C4-2B (cell line): ENCODE results near the gene SYPL1.
"Not testable (repeated sequence)": the region's sequence is repeated elsewhere in the genome, so short reads cannot be mapped to it uniquely, and the experiment has no call there.

ENCODE experiments used
- H3K27ac ChIP-seq: fragments of 450-650 bp; 2 replicates; pipeline ENCODE4 v1.5.1; 2017
- ZFX ChIP-seq: fragments of 450-650 bp; IDR thresholded peaks from 2 replicates; pipeline ENCODE4 v1.6.1; 2017
- TF ChIP-seq, protein P1 (sequence below): fragments of 450-650 bp; conservative IDR thresholded peaks from 2 replicates; pipeline ENCODE4 v1.5.1; 2017; ENCODE audit warnings: mild to moderate bottlenecking

SYPL1 gene

DNA sequence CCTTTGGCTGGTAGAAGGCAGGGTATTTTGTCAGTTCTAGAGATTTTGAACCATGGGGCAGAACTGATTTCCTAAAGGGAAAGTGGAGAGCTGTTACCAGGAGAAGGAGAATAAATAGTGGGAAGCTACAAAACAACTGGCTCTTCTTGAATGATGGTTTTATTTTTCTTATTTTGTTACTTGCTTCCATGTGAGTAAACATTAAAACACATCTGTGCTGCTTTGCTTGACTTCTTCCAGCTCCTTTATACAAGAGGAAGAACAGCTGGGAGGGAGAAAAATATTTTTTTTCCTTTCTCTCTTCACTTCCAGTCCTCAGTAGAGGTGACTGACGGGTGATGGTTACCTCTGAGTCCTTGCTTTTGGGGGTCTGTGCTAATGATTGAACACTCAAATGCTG is 30.0 kb upstream of the SYPL1 start:
- TF ChIP-seq, protein P1, sequence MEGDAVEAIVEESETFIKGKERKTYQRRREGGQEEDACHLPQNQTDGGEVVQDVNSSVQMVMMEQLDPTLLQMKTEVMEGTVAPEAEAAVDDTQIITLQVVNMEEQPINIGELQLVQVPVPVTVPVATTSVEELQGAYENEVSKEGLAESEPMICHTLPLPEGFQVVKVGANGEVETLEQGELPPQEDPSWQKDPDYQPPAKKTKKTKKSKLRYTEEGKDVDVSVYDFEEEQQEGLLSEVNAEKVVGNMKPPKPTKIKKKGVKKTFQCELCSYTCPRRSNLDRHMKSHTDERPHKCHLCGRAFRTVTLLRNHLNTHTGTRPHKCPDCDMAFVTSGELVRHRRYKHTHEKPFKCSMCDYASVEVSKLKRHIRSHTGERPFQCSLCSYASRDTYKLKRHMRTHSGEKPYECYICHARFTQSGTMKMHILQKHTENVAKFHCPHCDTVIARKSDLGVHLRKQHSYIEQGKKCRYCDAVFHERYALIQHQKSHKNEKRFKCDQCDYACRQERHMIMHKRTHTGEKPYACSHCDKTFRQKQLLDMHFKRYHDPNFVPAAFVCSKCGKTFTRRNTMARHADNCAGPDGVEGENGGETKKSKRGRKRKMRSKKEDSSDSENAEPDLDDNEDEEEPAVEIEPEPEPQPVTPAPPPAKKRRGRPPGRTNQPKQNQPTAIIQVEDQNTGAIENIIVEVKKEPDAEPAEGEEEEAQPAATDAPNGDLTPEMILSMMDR, result no peak
- no peak for TF ChIP-seq ZFX
- no peak overlapping the region for H3K27ac ChIP-seq

DNA sequence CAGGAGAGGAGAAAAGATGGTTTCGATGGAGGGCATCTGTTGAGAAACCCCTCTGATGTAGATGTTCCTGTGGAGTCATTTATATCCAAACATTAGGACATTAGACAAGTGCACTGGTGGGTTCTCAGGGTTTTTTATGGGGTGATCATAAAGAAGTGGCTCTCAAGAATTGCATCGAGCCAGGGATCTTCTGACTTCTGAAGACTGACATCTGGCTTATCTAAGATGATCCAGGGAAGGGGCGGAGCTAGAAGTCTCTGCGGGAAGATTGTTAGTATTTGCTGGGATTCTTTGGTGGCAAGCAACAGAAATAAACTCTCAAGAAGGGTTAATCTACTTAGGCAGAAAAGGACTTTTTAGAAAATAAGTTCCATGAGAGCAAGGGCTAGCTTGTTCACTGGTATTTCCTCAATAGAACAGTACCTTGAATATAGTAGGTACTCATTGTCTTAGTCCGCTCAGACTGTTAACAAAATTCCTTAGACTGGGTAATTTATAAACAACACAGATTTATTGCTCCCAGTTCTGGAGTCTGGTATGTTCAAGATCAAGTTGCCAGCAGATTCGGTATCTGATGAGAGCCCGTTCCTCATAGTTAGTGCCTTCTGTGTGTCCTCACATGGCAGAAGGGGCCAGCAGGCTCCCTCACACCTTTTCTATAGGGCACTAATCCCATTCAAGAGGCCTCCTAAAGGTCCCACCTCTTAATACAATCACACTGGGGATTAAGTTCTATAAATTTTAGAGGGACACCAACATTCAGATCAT is 28.5 kb upstream of the SYPL1 start:
- TF ChIP-seq, protein P1, result no peak
- TF ChIP-seq ZFX, result no peak
- no peak overlapping the region for H3K27ac ChIP-seq

DNA sequence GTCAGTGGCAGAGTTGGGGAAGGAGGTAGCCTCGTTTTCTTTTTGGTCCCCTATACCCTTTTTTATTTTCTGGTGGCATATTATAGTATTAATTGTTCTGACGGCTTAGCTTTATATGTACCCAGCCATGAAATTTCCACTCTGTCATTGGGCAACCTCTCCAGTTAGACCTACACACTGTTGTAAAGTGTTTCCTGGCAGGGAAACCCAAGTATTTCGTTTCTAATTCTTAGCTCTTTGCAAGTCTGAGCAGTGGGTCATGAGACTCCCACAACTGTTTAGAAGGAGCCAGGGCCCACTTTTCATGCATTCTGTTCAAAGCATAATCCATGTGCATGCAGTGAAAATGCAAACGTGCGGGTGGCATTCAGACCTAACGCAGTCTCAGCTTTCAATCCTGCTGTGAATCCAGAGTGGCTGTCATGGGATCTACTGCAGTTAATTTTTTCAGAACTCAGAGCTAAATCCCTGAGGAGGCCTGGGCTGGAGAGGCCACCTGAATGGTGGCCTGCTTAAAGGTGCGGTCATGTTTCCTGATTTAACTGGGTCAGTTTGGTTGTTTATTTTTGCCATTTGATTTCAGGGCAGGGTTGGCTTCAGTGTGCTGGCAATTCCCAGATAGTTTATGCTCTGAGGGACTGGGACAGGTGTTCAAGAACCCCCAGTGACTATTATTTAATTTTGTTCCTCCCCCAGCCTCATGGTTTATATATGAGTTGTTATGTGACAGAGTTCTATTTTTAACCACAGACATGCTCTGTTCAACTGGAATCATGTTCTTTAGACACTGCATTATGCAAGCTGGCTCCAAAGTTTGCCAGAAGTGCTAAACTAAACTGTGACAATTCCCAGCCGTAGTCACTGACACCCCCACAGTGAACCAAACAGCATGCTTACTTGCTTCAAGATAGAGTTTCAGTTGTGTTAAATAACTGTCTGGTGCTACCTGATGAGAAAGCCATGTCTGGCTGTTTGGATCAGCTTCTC is 27.4 kb upstream of the SYPL1 start:
- TF ChIP-seq, protein P1, result no peak
- no peak for TF ChIP-seq ZFX
- no peak overlapping the region for H3K27ac ChIP-seq

DNA sequence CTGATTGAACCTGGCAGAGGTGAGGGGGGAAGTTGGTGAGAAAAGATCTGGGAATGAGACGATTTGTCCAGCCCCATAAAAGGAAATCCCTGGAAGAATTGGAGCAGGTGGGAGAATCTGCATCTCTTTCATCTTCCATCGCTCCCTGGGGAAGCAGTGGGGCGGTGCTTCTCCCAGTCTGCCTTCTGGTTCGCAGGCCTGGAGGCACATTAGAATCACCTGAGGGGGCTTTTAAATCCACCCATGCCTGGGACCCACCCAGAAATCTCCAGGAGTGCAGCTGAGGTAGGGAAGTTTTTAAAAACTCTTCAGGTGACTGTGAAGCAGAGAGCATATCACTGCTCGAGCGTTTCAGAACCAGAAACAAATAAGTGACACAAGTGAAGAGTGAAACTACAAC is 26.7 kb upstream of the SYPL1 start:
- TF ChIP-seq, protein P1, result no peak
- no peak overlapping the region for H3K27ac ChIP-seq

DNA sequence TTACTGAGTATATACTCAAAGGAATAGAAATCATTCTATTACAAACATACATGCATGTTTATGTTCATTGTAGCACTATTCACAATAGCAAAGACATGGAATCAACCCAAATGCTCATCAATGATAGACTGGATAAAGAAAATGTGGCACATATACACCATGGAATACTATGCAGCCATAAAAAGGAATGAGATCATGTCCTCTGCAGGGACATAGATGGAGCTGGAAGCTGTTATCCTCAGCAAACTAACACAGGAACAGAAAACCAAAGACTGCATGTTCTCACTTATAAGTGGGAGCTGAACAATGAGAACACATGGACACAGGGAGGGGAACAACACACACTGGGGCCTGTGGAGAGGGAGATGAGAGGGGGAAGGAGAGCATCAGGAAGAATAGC is 26.1 kb upstream of the SYPL1 start:
- H3K27ac ChIP-seq, result not testable (repeated sequence)

DNA sequence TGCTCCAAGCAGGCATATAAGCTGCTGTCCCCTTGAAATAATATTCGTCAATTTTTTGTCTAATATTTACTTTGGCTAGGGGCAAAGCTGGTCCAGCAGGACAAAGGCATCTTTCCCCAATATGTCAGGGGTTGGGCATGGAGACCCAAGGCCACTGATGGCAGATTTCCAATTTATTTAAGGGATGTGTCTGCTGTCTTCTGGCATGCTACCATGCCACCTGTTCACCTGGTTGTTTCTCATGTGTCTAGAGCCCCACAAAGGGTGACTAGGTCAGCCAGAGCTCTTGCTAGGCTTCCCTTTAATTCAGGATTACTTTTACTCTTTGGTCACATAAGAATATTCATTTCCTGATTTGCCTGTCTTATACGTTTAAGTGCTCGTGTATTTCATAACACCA is 22.1 kb upstream of the SYPL1 start:
- TF ChIP-seq ZFX, result no peak
- TF ChIP-seq, protein P1, result no peak
- no peak overlapping the region for H3K27ac ChIP-seq

DNA sequence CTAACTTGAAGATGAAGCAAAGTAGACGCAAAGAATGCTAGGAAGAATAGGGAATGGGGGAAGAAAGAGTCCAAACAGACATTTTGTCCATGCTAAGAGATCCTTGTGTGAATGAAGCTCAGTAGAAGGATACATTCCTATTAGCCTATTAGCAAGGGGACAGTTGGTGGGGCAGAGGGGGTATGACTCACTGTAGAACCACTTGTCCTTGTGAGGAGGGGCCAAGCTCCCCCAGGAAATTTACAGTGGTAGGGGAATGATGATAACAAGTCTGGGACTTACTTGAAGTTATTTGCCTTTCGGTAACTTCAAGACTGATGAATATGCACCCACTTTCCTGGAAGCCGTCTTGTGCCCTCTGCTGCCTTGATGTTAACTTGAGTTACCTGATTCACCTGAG is 17.2 kb upstream of the SYPL1 start:
- H3K27ac ChIP-seq, result no peak overlapping the region
- TF ChIP-seq ZFX, result no peak
- TF ChIP-seq, protein P1, result no peak
